ENCODE data around the gene AFAP1L1. TPM values are rescaled to one million over a fixed set of nuclear protein-coding genes. Genes with fewer than 3 reads are reported as not detected.

The AFAP1L1 gene
- total and polyA plus RNA-seq, 7 donors, result 10.8 to 39.9 (median 23.0) TPM

DNA sequence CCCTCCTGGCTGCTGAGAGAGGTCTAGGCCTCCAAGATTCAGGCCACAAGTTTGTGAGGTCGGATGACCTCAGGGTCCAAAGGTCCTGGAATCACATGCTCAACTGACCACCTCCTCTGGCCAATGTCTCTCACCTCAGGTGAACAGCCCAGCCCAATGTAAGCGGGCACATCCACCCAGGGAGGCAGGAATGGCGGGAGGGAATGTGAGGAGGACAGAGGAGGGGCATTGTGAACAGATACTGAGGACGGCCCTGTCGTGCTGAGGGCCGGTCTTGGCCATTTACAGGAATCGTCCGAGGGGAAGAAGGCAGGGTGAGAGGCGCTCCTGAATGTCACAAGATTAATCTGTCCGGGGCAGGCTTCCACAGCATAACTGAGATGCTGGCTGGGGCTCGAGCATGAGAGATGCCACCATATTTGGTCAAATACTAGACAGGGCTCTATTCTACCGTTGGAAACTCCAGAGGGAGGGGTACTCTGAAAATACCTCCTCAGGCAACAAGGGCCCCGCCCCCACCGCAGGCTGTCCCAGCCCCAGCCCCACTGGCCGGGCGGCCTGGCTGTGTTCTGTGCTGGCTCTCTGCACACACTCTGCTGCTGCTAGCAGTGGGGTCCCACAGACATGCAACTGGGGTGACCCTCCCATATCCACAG lies 108.9 kb downstream of the AFAP1L1 start:
- TF ChIP-seq, protein P1, sequence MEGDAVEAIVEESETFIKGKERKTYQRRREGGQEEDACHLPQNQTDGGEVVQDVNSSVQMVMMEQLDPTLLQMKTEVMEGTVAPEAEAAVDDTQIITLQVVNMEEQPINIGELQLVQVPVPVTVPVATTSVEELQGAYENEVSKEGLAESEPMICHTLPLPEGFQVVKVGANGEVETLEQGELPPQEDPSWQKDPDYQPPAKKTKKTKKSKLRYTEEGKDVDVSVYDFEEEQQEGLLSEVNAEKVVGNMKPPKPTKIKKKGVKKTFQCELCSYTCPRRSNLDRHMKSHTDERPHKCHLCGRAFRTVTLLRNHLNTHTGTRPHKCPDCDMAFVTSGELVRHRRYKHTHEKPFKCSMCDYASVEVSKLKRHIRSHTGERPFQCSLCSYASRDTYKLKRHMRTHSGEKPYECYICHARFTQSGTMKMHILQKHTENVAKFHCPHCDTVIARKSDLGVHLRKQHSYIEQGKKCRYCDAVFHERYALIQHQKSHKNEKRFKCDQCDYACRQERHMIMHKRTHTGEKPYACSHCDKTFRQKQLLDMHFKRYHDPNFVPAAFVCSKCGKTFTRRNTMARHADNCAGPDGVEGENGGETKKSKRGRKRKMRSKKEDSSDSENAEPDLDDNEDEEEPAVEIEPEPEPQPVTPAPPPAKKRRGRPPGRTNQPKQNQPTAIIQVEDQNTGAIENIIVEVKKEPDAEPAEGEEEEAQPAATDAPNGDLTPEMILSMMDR (IDR thresholded peaks at IDR 0.05), result no peak
- Histone ChIP-seq H3K27ac (peak overlapping the region; percentile 50), H3K4me1 (peaks cover 21% of the 10 kb centered on the region), H3K27me3 (ENCODE audit: insufficient read depth in 3 of 3, low read length in 2 of 3) (no peaks in the 10 kb centered on the region), H3K9me3 (no peaks in the 10 kb centered on the region), H3K4me3 (no peak overlapping the region), H3K36me3 (ENCODE audit: insufficient read depth in 1 of 2, low read depth in 1 of 2) (no peaks in the 10 kb centered on the region)
- intact Hi-C loops (cut with DNase I), result loop anchor here in 1 of 2 donors (5.0 kb wide), 1 partner anchor 182 kb away; no protein-coding TSS in a partner anchor
- WGBS, 3 donors, result 76 to 83% (median 81%) methylated on average over 15 to 16 of the region's 16 CpGs
- ATAC-seq (no peak), DNase-seq (no peak)

DNA sequence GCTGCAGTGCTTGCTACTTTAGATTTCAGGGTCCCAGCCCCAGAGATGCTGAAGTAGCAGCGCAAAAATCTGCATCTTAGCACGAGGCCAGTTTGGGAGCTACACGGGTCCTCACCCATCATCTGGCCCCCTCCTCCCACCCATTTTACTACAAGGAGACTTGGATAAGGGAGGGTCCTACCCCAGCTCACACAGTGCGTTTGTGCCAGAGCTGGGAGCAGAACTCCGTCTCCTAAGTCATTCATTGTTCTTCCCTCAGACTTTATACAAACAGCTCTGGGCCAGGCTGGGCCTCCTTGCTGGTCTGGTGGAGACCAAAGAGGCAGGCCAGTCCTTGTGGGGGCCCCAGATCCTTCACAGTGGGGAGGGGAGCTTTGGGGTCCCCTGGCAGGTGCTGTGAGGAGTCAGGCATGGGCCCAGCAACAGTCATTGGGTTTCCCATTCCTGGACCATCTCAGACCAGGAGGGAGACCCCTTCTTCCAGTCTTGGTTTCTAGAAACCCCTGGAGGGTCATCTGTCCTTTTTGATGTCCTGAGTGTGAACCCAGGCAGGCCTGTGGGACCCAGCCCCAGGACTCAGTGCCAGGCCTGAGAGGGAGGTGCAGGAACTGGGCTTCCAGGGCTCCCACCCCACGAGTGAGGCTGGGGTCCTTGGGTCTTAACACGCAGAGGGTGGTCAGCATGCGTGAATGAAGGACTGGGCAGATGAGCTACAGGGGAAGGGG lies 109.8 kb downstream of the AFAP1L1 start:
- intact Hi-C loops (cut with DNase I), result loop anchor here in 1 of 2 donors (5.0 kb wide), 1 partner anchor 181 kb away; no protein-coding TSS in a partner anchor
- Histone ChIP-seq H3K4me3 (peak overlapping the region; percentile 16), H3K9me3 (no peaks in the 10 kb centered on the region), H3K36me3 (ENCODE audit: insufficient read depth in 1 of 2, low read depth in 1 of 2) (no peaks in the 10 kb centered on the region), H3K27me3 (ENCODE audit: insufficient read depth in 3 of 3, low read length in 2 of 3) (no peaks in the 10 kb centered on the region), H3K27ac (peak overlapping the region; percentile 38), H3K4me1 (peaks cover 21% of the 10 kb centered on the region)
- whole genome bisulfite sequencing, 3 donors, result 61 to 64% (median 61%) methylated on average over 8 of the region's 8 CpGs
- ATAC-seq (peak in 1 of 4 donors; percentile 4), DNase-seq (no peak)
- TF ChIP-seq, protein P1 (IDR thresholded peaks at IDR 0.05), result no peak

DNA sequence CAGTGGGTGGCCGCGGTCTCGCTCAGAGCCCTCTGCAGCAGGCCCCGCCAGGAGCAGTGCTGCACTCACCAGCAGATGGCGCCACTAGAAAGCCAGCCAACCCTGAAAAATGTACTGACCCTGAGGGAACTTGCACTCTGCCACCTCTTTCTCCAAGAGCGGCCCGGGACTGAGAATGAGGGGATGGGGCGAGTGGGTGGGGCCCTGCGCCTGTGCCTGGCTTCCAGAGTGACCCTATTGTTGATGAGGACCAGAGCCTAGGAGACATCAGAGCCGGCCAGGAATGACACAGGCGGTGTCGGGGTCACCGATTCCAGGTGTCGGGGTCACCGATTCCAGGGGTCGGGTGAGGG lies 110.3 kb downstream of the AFAP1L1 start:
- H3K4me1 ChIP-seq, result peaks cover 22% of the 10 kb centered on the region

DNA sequence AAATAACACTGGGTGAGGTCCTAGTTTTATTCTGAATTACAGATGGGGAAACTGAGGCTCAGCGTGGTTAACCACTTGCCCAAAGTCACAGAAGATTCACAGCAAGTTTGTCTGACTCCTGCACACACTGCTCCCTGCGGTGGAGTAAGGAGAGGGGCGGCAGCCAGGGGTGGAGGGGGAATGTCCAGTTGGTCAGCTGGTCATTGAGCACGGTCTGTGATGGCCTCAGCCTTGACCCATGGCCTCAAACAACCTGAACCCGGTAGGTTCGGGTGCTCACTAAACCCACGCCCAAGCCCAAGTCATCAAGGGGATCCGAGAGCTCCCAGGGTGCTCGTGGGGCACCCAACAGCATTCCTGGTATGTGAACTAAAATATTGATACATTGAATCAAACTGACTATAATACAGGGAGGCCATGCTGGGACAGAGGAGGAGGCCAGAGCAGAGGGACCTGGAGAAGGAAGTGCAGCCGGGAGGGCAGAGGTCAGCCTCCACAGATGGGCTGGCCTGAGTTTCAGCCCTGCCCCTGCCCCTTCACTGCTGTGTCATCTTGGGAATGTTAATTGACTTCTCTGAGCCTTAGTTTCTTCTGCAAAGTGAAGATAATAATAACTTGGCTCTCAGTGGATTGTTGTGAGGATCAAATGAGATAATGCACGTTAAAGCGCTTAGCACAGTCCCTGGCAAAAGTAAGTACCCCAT lies 111.0 kb downstream of the AFAP1L1 start:
- H3K27ac ChIP-seq, result peak overlapping the region; percentile 76
- ATAC-seq (peak in 2 of 4 donors; percentile 35 to 37), DNase-seq (no peak)

More for the DNA sequence above, 110.3 kb downstream of the AFAP1L1 start:
- no peaks in the 10 kb centered on the region for H3K9me3 ChIP-seq
- 32 to 36% (median 32%) methylated on average over 14 to 16 of the region's 16 CpGs for WGBS, 3 donors
- H3K27me3 ChIP-seq (ENCODE audit: insufficient read depth in 3 of 3, low read length in 2 of 3), result no peaks in the 10 kb centered on the region
- no peaks in the 10 kb centered on the region for H3K36me3 ChIP-seq (ENCODE audit: insufficient read depth in 1 of 2, low read depth in 1 of 2)
- H3K4me3 ChIP-seq, result peak overlapping the region; percentile 16
- peak overlapping the region; percentile 76 for H3K27ac ChIP-seq
- TF ChIP-seq, protein P1 (IDR thresholded peaks at IDR 0.05), result peak; percentile 93
- peak; percentile 85 to 91 (median 87) for ATAC-seq
- intact Hi-C loops (cut with DNase I), result loop anchor here (1.0 to 5.0 kb wide), 4 partner anchors 51 to 185 kb away; no protein-coding TSS in a partner anchor
- peak; percentile 77 to 89 for DNase-seq

More for the DNA sequence above, 111.0 kb downstream of the AFAP1L1 start:
- Histone ChIP-seq H3K27me3 (ENCODE audit: insufficient read depth in 3 of 3, low read length in 2 of 3) (no peaks in the 10 kb centered on the region), H3K4me1 (peaks cover 29% of the 10 kb centered on the region), H3K4me3 (peak overlapping the region; percentile 2), H3K36me3 (ENCODE audit: insufficient read depth in 1 of 2, low read depth in 1 of 2) (no peaks in the 10 kb centered on the region), H3K9me3 (no peaks in the 10 kb centered on the region)
- WGBS, 3 donors, result 64 to 69% (median 67%) methylated on average over 12 of the region's 12 CpGs
- intact Hi-C loops (cut with DNase I), result loop anchor here (1.0 to 5.0 kb wide), 4 partner anchors 51 to 184 kb away; no protein-coding TSS in a partner anchor
- TF ChIP-seq, protein P1 (IDR thresholded peaks at IDR 0.05), result no peak
